ENCODE measurements around the gene SUSD4. TPM values are rescaled to one million over a fixed set of nuclear protein-coding genes. Genes with fewer than 3 reads are reported as not detected.

Gene SUSD4
- total RNA-seq, 6 experiments from 2014 or later: 1.3 to 5.9 (median 2.8) TPM

- intact Hi-C loops (cut with DNase I): no loop called here
- no peak for DNase-seq
- H3K27ac ChIP-seq: no peak overlapping the region
- no peaks in the 10 kb centered on the region for H3K36me3 ChIP-seq
- no peak for TF ChIP-seq POLR2A (IDR thresholded peaks at IDR 0.05)
- no peak for TF ChIP-seq CTCF (IDR thresholded peaks at IDR 0.05)
- H3K4me3 ChIP-seq: no peak overlapping the region
- no peaks in the 10 kb centered on the region for H3K9me3 ChIP-seq
- 88% methylated on average over 10 of the region's 13 CpGs for WGBS (ENCODE audit: insufficient coverage, low coverage, low lambda C conversion rate, missing lambda C conversion rate)
- ATAC-seq: no peak
- peaks cover 0 to 5% of the 10 kb centered on the region in 2 donors for H3K27me3 ChIP-seq
- no peaks in the 10 kb centered on the region for H3K4me1 ChIP-seq
These were observed 30.7 kb upstream of the SUSD4 start for GRCh38 chr1:223394706-223395105.

DNA sequence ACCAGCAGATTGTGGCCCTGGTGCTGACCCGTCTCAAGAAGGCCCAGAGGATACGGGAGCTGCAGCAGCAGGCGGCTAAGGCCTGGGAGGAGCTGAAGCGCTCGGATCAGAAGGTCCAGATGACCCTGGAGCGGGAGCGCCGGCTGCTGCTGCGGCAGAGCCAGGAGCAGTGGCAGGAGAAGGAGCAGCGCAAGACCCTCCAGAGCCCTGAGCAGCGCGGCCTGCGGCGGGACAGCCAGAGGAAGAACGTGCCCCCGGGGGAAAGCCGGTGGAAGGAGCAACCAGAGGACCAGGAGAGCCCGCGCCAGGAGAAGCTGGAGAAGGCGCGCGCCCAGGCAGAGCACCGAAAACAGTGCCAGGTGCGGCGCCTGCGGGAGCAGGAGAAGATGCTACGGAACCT lies 30.3 kb upstream of the SUSD4 start:
- no peaks in the 10 kb centered on the region for H3K4me1 ChIP-seq
- ATAC-seq: no peak
- intact Hi-C loops (cut with DNase I): no loop called here
- H3K27me3 ChIP-seq: peaks cover 0 to 5% of the 10 kb centered on the region in 2 donors
- H3K9me3 ChIP-seq: no peaks in the 10 kb centered on the region
- H3K4me3 ChIP-seq: no peak overlapping the region
- TF ChIP-seq POLR2A (IDR thresholded peaks at IDR 0.05) (no peak), CTCF (IDR thresholded peaks at IDR 0.05) (no peak)
- no peak overlapping the region for H3K27ac ChIP-seq
- H3K36me3 ChIP-seq: no peaks in the 10 kb centered on the region
- DNase-seq: no peak
- 95% methylated on average over 11 of the region's 27 CpGs for WGBS (ENCODE audit: insufficient coverage, low coverage, low lambda C conversion rate, missing lambda C conversion rate)

- peak in 3 of 4 donors; percentile 37 to 60 (median 49) for ATAC-seq
- Histone ChIP-seq H3K27ac (no peak within 1 kb of the TSS), H3K4me3 (peak within 1 kb of the TSS in 2 of 3 donors; percentile 6 to 12), H3K27me3 (peaks cover 0 to 5% of the 10 kb centered on the region in 2 donors), H3K4me1 (no peaks in the 10 kb centered on the region), H3K36me3 (no peaks in the 10 kb centered on the region), H3K9me3 (no peaks in the 10 kb centered on the region)
- TF ChIP-seq POLR2A (IDR thresholded peaks at IDR 0.05) (no peak), CTCF (IDR thresholded peaks at IDR 0.05) (no peak)
- intact Hi-C loops (cut with DNase I): no loop called here
- 36% methylated on average over 22 of the region's 73 CpGs for WGBS (ENCODE audit: insufficient coverage, low coverage, low lambda C conversion rate, missing lambda C conversion rate)
- peak in 1 of 3 donors; percentile 16 for DNase-seq
These were observed 29.6 kb upstream of the SUSD4 start, which contains the start of gene CCDC185 for GRCh38 chr1:223393275-223394214. Gene CCDC185 (plus strand): TSS chr1:223393415. CDS start chr1:223393476, 61 bp downstream.

GRCh38 chr1:223390618-223391017 lies 26.6 kb upstream of the SUSD4 start:
- intact Hi-C loops (cut with DNase I): no loop called here
- H3K27me3 ChIP-seq: peaks cover 0 to 5% of the 10 kb centered on the region in 2 donors
- no peaks in the 10 kb centered on the region for H3K36me3 ChIP-seq
- no peak overlapping the region for H3K4me3 ChIP-seq
- no peaks in the 10 kb centered on the region for H3K9me3 ChIP-seq
- TF ChIP-seq POLR2A (IDR thresholded peaks at IDR 0.05): no peak
- no peak for ATAC-seq
- no peak overlapping the region for H3K27ac ChIP-seq
- no peaks in the 10 kb centered on the region for H3K4me1 ChIP-seq
- DNase-seq: no peak

DNA sequence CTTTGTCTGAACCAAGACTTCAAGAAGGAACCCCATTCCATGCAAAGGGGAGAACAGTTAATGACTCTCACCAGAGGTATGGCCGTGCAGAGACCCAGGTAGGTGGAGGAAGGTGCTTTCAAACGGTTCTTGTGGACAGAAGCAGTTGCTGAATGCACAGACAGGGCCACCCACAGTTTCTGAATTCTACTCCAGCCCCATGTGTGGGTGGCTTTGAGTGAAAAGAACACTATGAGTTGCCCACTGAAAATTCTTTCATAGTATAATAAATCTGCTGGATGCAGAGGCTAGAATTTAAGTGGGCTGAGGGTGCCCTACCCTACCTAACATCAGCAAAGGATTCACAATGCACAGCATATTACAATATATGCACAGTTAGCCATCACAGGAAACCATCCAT lies 22.0 kb upstream of the SUSD4 start:
- intact Hi-C loops (cut with DNase I): no loop called here
- no peak for TF ChIP-seq CTCF (IDR thresholded peaks at IDR 0.05)
- TF ChIP-seq POLR2A (IDR thresholded peaks at IDR 0.05): no peak
- Histone ChIP-seq H3K4me1 (no peaks in the 10 kb centered on the region), H3K36me3 (no peaks in the 10 kb centered on the region), H3K27me3 (no peaks in the 10 kb centered on the region), H3K27ac (no peak overlapping the region), H3K9me3 (no peaks in the 10 kb centered on the region), H3K4me3 (no peak overlapping the region)
- DNase-seq (no peak), ATAC-seq (no peak)
- 38% methylated on average over 1 of the region's 2 CpGs for WGBS (ENCODE audit: insufficient coverage, low coverage, low lambda C conversion rate, missing lambda C conversion rate)

Data from right lobe of liver (tissue), 6 donors.